ENCODE measurements around the gene FBXO36. TPM values are rescaled to one million over a fixed set of nuclear protein-coding genes. Genes with fewer than 3 reads are reported as not detected.

FBXO36 gene, protein sequence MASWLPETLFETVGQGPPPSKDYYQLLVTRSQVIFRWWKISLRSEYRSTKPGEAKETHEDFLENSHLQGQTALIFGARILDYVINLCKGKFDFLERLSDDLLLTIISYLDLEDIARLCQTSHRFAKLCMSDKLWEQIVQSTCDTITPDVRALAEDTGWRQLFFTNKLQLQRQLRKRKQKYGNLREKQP
- total RNA-seq, result 1 to 10 TPM; 1.5 TPM

- intact Hi-C loops (cut with micrococcal nuclease), result loop anchor here (1.0 to 5.0 kb wide), 4 partner anchors 100 to 790 kb away; partner anchors contain the start of genes CAB39, SP100 and SP140
These were observed at the start of gene FBXO36 for GRCh38 chr2:229922449-229923386. TSS of gene FBXO36 (plus strand) at chr2:229922503. CDS start at chr2:229922514, 11 bp downstream.

DNA sequence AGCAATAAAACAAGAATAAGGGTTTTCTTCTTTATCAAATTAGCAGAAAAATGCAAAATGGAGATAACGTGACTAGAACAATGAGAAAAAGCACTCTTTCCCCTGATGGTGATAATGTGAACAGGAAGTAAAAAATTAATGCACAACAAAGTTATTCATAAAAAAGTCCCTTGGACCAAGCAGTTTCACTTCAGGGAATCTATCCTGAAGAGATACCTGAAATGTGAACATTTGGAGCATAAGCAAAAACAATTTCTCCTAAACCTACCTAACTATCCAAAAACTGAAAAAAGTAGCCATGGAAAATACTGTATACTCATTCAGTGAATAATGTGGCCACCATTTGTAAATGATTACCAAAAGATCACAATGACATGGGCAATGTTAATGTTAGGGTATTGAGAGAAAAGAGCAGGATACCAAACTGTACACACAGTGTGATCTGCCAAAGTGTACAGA, 49.2 kb upstream of the FBXO36 start:
- H3K27ac Mint-ChIP-seq, result peak overlapping the region; percentile 54
- intact Hi-C loops (cut with micrococcal nuclease), result no loop called here
- POLR2A ChIA-PET, result no interaction called here

More at GRCh38 chr2:229922449-229923386, at the start of gene FBXO36:
- Mint-ChIP-seq H3K36me3 (peaks cover 17% of the 10 kb centered on the region), H3K27me3 (no peaks in the 10 kb centered on the region), H3K27ac (peak within 1 kb of the TSS; percentile 99), H3K4me3 (peak within 1 kb of the TSS; percentile 95), H3K9me3 (peaks cover 3% of the 10 kb centered on the region), H3K4me1 (ENCODE audit: low read depth) (peaks cover 32% of the 10 kb centered on the region)
- ChIA-PET POLR2A (interaction anchor here (0.6 to 2.1 kb wide), 4 partner anchors 11 to 206 kb away, joined by 3 to 7 read pairs (median 4); no protein-coding TSS in a partner anchor), CTCF (interaction anchor here (1.1 to 3.9 kb wide), 4 partner anchors 10 to 122 kb away, joined by 3 to 20 read pairs (median 6); no protein-coding TSS in a partner anchor)
- DNase-seq, result peak; percentile 92

GRCh38 chr2:229874647-229875046, 47.7 kb upstream of the FBXO36 start:
- CTCF ChIA-PET, result interaction anchor here (1.6 to 1.8 kb wide), 2 partner anchors 37 to 74 kb away, joined by 4 to 7 read pairs; no protein-coding TSS in a partner anchor
- Mint-ChIP-seq H3K9me3 (no peaks in the 10 kb centered on the region), H3K4me3 (no peak overlapping the region), H3K27me3 (no peaks in the 10 kb centered on the region), H3K36me3 (peaks cover 31% of the 10 kb centered on the region), H3K27ac (no peak overlapping the region), H3K4me1 (ENCODE audit: low read depth) (peaks cover 40% of the 10 kb centered on the region)
- intact Hi-C loops (cut with micrococcal nuclease), result no loop called here
- POLR2A ChIA-PET, result no interaction called here
- DNase-seq, result no peak

More for the DNA sequence above, 49.2 kb upstream of the FBXO36 start:
- Mint-ChIP-seq H3K4me1 (ENCODE audit: low read depth) (peaks cover 53% of the 10 kb centered on the region), H3K27me3 (no peaks in the 10 kb centered on the region), H3K4me3 (no peak overlapping the region), H3K9me3 (no peaks in the 10 kb centered on the region), H3K36me3 (peaks cover 26% of the 10 kb centered on the region)
- CTCF ChIA-PET, result interaction anchor here (1.0 to 1.7 kb wide), 2 partner anchors 11 to 29 kb away, joined by 4 read pairs; no protein-coding TSS in a partner anchor
- DNase-seq, result no peak

- no peaks in the 10 kb centered on the region for H3K27me3 Mint-ChIP-seq
- ChIA-PET POLR2A (no interaction called here), CTCF (interaction anchor here (1.6 to 1.8 kb wide), 2 partner anchors 36 to 75 kb away, joined by 4 to 7 read pairs; no protein-coding TSS in a partner anchor)
These were observed 46.8 kb upstream of the FBXO36 start for GRCh38 chr2:229875549-229875948.

DNA sequence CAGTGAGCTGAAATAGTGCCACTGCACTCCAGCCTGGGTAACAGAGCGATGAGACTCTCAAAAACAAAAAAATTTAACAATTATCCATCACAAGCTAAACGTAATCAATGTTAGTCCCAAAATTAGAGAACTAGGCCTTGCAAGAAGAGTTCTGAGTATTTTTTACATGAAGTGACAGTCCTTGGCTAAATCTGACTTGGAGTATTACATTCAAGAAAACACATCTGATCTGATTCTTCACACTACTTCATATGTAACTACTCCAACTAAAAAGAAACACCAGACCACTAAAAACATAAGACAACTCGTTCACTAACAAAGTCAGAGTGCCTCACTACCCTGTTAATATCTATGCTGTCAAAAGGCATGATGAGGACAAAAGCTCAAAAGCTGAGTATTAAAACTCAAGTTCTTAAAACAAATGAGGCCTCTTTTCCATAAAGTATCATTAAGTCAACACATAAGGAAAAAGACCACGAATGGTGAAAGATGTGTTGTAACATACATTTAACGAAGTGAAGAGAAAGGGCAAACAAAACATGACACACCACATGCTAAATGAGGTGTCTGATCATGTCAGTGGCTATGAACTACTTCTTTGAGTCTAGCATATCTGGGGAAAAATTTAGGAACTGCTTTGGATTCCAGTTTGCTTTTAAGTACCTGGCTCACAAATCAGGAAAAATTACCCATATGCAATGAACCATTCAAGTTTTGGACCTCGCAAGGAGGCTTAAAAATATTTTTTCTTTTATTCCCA, 42.9 kb upstream of the FBXO36 start:
- intact Hi-C loops (cut with micrococcal nuclease), result no loop called here
- peaks cover 30% of the 10 kb centered on the region for H3K4me1 Mint-ChIP-seq (ENCODE audit: low read depth)
- H3K36me3 Mint-ChIP-seq, result peaks cover 18% of the 10 kb centered on the region
- ChIA-PET CTCF (no interaction called here), POLR2A (no interaction called here)
- no peak overlapping the region for H3K4me3 Mint-ChIP-seq
- no peaks in the 10 kb centered on the region for H3K9me3 Mint-ChIP-seq
- no peaks in the 10 kb centered on the region for H3K27me3 Mint-ChIP-seq
- H3K27ac Mint-ChIP-seq, result no peak overlapping the region
- DNase-seq, result no peak

More at GRCh38 chr2:229875549-229875948, 46.8 kb upstream of the FBXO36 start:
- Mint-ChIP-seq H3K4me3 (no peak overlapping the region), H3K27ac (no peak overlapping the region), H3K9me3 (no peaks in the 10 kb centered on the region), H3K36me3 (peaks cover 30% of the 10 kb centered on the region), H3K4me1 (ENCODE audit: low read depth) (peaks cover 31% of the 10 kb centered on the region)
- DNase-seq, result no peak
- intact Hi-C loops (cut with micrococcal nuclease), result no loop called here

DNA sequence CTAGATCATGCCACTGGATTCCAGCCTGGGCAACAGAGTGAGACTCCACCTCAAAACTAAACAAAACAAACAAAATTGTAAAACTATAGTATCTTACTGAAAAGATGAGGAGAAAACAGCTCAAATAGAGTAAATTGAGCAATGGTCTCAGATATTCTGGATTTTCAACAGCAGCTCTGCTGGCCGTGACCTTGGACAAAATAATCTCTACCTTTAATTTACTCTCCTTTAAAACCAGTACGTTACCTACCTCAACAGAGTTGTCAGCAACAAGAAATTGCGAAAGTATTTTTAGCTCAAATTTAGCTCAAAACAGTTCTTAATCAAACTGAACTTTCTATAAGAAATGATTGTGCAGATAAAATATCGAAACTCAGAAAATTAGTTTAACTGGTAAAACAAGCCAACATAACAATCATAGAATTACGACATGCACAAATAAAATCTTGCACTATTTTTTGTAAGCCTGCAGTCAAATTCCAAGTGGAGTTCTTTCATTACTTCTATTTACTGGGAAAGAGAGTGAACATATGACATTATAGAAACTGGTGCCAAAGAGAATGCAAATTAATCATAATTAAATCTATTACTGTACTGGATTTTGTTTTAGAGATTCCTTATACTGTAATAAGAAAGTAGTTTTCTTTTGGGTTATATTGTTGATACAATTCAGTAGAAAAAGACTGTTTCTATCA, 41.3 kb upstream of the FBXO36 start:
- intact Hi-C loops (cut with micrococcal nuclease), result no loop called here
- H3K36me3 Mint-ChIP-seq, result peaks cover 18% of the 10 kb centered on the region

DNA sequence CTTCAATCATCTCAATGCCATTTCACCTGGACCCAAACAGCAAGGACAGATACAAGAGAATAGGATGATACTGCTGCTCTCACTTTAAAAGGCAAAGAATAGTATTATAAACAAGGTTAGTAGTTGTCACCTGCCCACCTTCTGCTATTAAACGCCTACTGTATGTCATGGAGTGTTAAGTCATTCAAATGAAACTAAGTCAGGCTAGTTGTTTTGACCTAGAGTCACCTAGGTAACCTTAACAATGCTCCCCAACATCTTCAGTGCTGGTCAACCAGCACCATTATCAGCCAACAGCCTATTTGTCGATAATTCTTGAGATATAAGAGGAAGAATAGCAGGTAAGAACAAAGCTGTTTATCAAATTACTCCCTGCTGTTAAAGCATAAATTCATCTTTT, 39.7 kb upstream of the FBXO36 start:
- Mint-ChIP-seq H3K4me1 (ENCODE audit: low read depth) (peaks cover 42% of the 10 kb centered on the region), H3K4me3 (no peak overlapping the region), H3K9me3 (no peaks in the 10 kb centered on the region), H3K36me3 (peaks cover 17% of the 10 kb centered on the region), H3K27me3 (no peaks in the 10 kb centered on the region), H3K27ac (no peak overlapping the region)
- POLR2A ChIA-PET, result no interaction called here
- CTCF ChIA-PET, result no interaction called here
- intact Hi-C loops (cut with micrococcal nuclease), result no loop called here
- no peak for DNase-seq

More for the DNA sequence above, 41.3 kb upstream of the FBXO36 start:
- Mint-ChIP-seq H3K4me1 (ENCODE audit: low read depth) (peaks cover 37% of the 10 kb centered on the region), H3K27me3 (no peaks in the 10 kb centered on the region), H3K4me3 (no peak overlapping the region), H3K9me3 (no peaks in the 10 kb centered on the region), H3K27ac (no peak overlapping the region)
- DNase-seq, result no peak
- ChIA-PET CTCF (no interaction called here), POLR2A (no interaction called here)

- peaks cover 55% of the 10 kb centered on the region for H3K4me1 Mint-ChIP-seq (ENCODE audit: low read depth)
- H3K36me3 Mint-ChIP-seq, result peaks cover 6% of the 10 kb centered on the region
- no peak overlapping the region for H3K27ac Mint-ChIP-seq
- no peak for DNase-seq
- H3K27me3 Mint-ChIP-seq, result no peaks in the 10 kb centered on the region
- ChIA-PET CTCF (interaction anchor here (1.1 to 1.2 kb wide), 2 partner anchors 25 to 84 kb away, joined by 3 read pairs; no protein-coding TSS in a partner anchor), POLR2A (no interaction called here)
- H3K9me3 Mint-ChIP-seq, result no peaks in the 10 kb centered on the region
- H3K4me3 Mint-ChIP-seq, result no peak overlapping the region
- intact Hi-C loops (cut with micrococcal nuclease), result no loop called here
These were observed 37.3 kb upstream of the FBXO36 start for GRCh38 chr2:229884775-229885699.

DNA sequence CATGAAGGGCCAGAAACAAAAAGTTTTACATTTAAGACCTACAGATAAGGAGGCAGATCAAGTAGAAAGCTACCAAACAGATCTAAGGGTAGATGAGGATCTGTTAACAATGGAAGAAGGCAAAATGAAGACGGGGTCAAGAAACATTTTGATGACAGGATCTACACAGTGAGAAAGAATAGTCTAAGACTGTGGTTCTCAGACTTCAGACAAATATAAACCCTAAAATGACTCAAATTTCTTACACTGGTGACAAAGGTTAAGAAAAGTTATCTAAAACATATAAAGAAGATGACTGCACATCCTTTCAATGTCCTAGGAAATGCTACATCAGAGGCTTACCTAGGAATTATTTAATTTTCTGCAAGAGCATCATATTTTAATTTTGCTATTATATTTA, 34.9 kb upstream of the FBXO36 start:
- Mint-ChIP-seq H3K9me3 (no peaks in the 10 kb centered on the region), H3K4me3 (no peak overlapping the region), H3K27me3 (no peaks in the 10 kb centered on the region), H3K4me1 (ENCODE audit: low read depth) (peaks cover 55% of the 10 kb centered on the region), H3K36me3 (peaks cover 4% of the 10 kb centered on the region), H3K27ac (no peak overlapping the region)
- intact Hi-C loops (cut with micrococcal nuclease), result loop anchor here (1.0 kb wide), 1 partner anchor 23 kb away; no protein-coding TSS in a partner anchor
- CTCF ChIA-PET, result interaction anchor here (1.1 kb wide), 1 partner anchor 10 kb away, joined by 4 read pairs; no protein-coding TSS in a partner anchor
- POLR2A ChIA-PET, result interaction anchor here (0.5 kb wide), 1 partner anchor 13 kb away, joined by 3 read pairs; no protein-coding TSS in a partner anchor
- no peak for DNase-seq

DNA sequence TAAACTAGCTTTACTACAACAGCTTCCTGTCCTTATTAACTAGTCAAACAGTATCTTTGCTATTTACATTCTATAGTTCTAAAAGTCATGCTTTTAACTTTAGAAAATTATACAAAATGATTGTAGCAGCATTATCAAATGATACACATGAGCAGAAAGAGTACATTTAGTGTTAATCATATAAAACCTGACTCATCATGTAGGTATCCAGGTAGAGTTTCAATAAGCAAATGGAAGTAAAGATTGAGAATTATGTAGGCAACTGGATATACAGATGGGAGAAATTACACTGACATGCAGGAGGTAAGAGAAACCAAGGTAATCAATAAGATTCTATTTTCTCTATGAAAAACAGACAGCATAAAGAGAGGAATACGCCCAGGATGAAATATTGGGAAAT, 34.3 kb upstream of the FBXO36 start:
- peaks cover 4% of the 10 kb centered on the region for H3K36me3 Mint-ChIP-seq
- peaks cover 53% of the 10 kb centered on the region for H3K4me1 Mint-ChIP-seq (ENCODE audit: low read depth)
- ChIA-PET CTCF (no interaction called here), POLR2A (no interaction called here)
- no peak overlapping the region for H3K4me3 Mint-ChIP-seq
- no peaks in the 10 kb centered on the region for H3K9me3 Mint-ChIP-seq
- H3K27me3 Mint-ChIP-seq, result no peaks in the 10 kb centered on the region
- DNase-seq, result no peak
- intact Hi-C loops (cut with micrococcal nuclease), result no loop called here
- no peak overlapping the region for H3K27ac Mint-ChIP-seq

Data from activated CD4-positive, alpha-beta memory T cell treated with anti-CD3 and anti-CD28 coated beads for 36 hours (primary cell).